SK-N-SH (cell line): Measurements from ENCODE around the gene RPS6KB2. TPM values are rescaled to one million over a fixed set of nuclear protein-coding genes. Genes with fewer than 3 reads are reported as not detected.
"Not testable (repeated sequence)": the region's sequence is repeated elsewhere in the genome, so short reads cannot be mapped to it uniquely, and the experiment has no call there.

Experiments used
- CTCF ChIA-PET: fragments of 300-600, 350-600 bp; formaldehyde crosslinking; extraction: SDS; loops from one replicate; lab custom pipeline; 2021; lab: Yijun Ruan, JAX
- POLR2A ChIA-PET: fragments of 350-600 bp; sonication (Branson Sonifier 250); formaldehyde crosslinking; extraction: SDS; loops from one replicate; lab custom pipeline; 2020; ENCODE audit warnings: antibody characterized with exemption, inconsistent platforms; lab: Yijun Ruan, JAX
- DNase-seq: peaks from one replicate; pipeline ENCODE4 v3.0.0; 2012
- H2AFZ ChIP-seq: fragments of 200-600 bp; sonication (generic); 2 replicates; pipeline ENCODE4 v1.8.1; 2016; ENCODE audit warnings: antibody characterized with exemption, mild to moderate bottlenecking, low read depth
- H3F3A ChIP-seq: fragments of 200-600 bp; sonication (generic); replicated peaks from 2 replicates; pipeline ENCODE3; 2016; ENCODE audit warnings: antibody characterized with exemption, mild to moderate bottlenecking; ENCODE audit not compliant: insufficient read depth
- H3K27ac ChIP-seq, 2 experiments: fragments of 200-500 bp in 1 of 2; fragments of 200-600 bp in 1 of 2; sonication (Bioruptor generic) in 1 of 2; sonication (generic), shearing (Covaris generic) in 1 of 2; 2 replicates each; pipeline versions ENCODE4 v1.5.1 to v1.6.1; 2014 to 2016; ENCODE audit warnings: low read depth in 2 of 2, inconsistent platforms in 1 of 2, low read length in 1 of 2, mild to moderate bottlenecking in 1 of 2, mixed read lengths in 1 of 2
- H3K27me3 ChIP-seq: fragments of 200-600 bp; sonication (generic), shearing (Covaris generic); 2 replicates; pipeline ENCODE4 v1.6.1; 2016; ENCODE audit warnings: mixed run types; ENCODE audit not compliant: insufficient read depth
- H3K36me3 ChIP-seq, 2 experiments: fragments of 200-500 bp in 1 of 2; fragments of 200-600 bp in 1 of 2; sonication (Bioruptor generic) in 1 of 2; sonication (generic) in 1 of 2; replicated peaks in 1 of 2; 2 replicates each; pipeline versions ENCODE3 to v1.5.1; 2014 to 2016; ENCODE audit warnings: low read length in 1 of 2, mild to moderate bottlenecking in 1 of 2; ENCODE audit not compliant: insufficient read depth in 2 of 2, control insufficient read depth in 1 of 2
- H3K4me1 ChIP-seq, 2 experiments: fragments of 200-500 bp in 1 of 2; fragments of 200-600 bp in 1 of 2; sonication (Bioruptor generic) in 1 of 2; sonication (generic), shearing (Covaris generic) in 1 of 2; 2 replicates each; pipeline versions ENCODE4 v1.5.1 to v1.6.1; 2014 to 2016; ENCODE audit warnings: low read depth in 1 of 2, low read length in 1 of 2, mixed run types in 1 of 2; ENCODE audit not compliant: insufficient read depth in 2 of 2, control insufficient read depth in 1 of 2
- H3K4me2 ChIP-seq: fragments of 200-600 bp; sonication (generic), shearing (Covaris generic); 2 replicates; pipeline ENCODE4 v1.6.1; 2017; ENCODE audit warnings: mixed run types
- H3K4me3 ChIP-seq, 2 experiments: fragments of 200-500 bp in 1 of 2; fragments of 200-600 bp in 1 of 2; sonication (Bioruptor generic) in 1 of 2; sonication (generic), shearing (Covaris generic) in 1 of 2; 2 replicates each; pipeline versions ENCODE4 v1.5.1 to v1.8.1; 2014 to 2016; ENCODE audit warnings: low read depth in 2 of 2, inconsistent platforms in 1 of 2, low read length in 1 of 2, mild to moderate bottlenecking in 1 of 2, mixed read lengths in 1 of 2, moderate library complexity in 1 of 2
- H3K79me2 ChIP-seq: fragments of 200-600 bp; sonication (generic); 2 replicates; pipeline ENCODE4 v1.8.1; 2017; ENCODE audit warnings: mild to moderate bottlenecking; ENCODE audit not compliant: insufficient read depth
- H3K9ac ChIP-seq: fragments of 200-600 bp; sonication (generic); 2 replicates; pipeline ENCODE4 v1.6.1; 2017; ENCODE audit warnings: mixed run types
- H3K9me2 ChIP-seq: fragments of 200-600 bp; sonication (generic); 2 replicates; pipeline ENCODE4 v1.6.1; 2017; ENCODE audit warnings: mixed run types
- H3K9me3 ChIP-seq: fragments of 200-600 bp; sonication (generic); 2 replicates; pipeline ENCODE4 v1.6.1; 2017; ENCODE audit warnings: mixed run types, mild to moderate bottlenecking, moderate library complexity
- H4K20me1 ChIP-seq: fragments of 200-600 bp; sonication (generic); 2 replicates; pipeline ENCODE4 v1.6.1; 2017; ENCODE audit warnings: mild to moderate bottlenecking, mixed run types; ENCODE audit not compliant: insufficient read depth
- CHD2 ChIP-seq: fragments of 150-350 bp; IDR thresholded peaks from 2 replicates; pipeline ENCODE4 v1.6.1; 2018; ENCODE audit warnings: low read length; ENCODE audit not compliant: partially characterized antibody
- EP300 ChIP-seq, 2 experiments: IDR thresholded peaks; 2 replicates each; pipeline versions ENCODE4 v1.4.0 to v1.6.1; 2012; ENCODE audit warnings: borderline replicate concordance in 1 of 2, low read depth in 1 of 2, low read length in 1 of 2
- FOSL2 ChIP-seq: IDR thresholded peaks from 2 replicates; pipeline ENCODE4 v1.4.0; 2012; ENCODE audit warnings: low read depth, mild to moderate bottlenecking, moderate library complexity, borderline replicate concordance
- GABPA ChIP-seq: IDR thresholded peaks from 2 replicates; pipeline ENCODE4 v1.4.0; 2012; ENCODE audit warnings: low read depth, mild to moderate bottlenecking
- IRF3 ChIP-seq: fragments of 150-350 bp; IDR thresholded peaks from 2 replicates; pipeline ENCODE4 v1.6.1; 2016; ENCODE audit warnings: mild to moderate bottlenecking, low read depth, low read length
- POLR2AphosphoS5 ChIP-seq: IDR thresholded peaks from 2 replicates; pipeline ENCODE4 v1.6.1; 2012; ENCODE audit warnings: low read depth, low read length
- RCOR1 ChIP-seq: fragments of 150-350 bp; IDR thresholded peaks from 2 replicates; pipeline ENCODE4 v1.6.1; 2017; ENCODE audit warnings: antibody characterized with exemption, low read length
- RXRA ChIP-seq: IDR thresholded peaks from 2 replicates; pipeline ENCODE4 v1.4.0; 2012; ENCODE audit warnings: low read depth, mild to moderate bottlenecking, borderline replicate concordance
- SMC3 ChIP-seq: IDR thresholded peaks from 2 replicates; pipeline ENCODE4 v1.6.1; 2012; ENCODE audit warnings: low read depth, low read length, improper control_type of control experiment
- WGBS: methylation state at CpG from one replicate; pipeline ENCODE4 v1.1.6; 2017; ENCODE audit warnings: low lambda C conversion rate; 5-methylcytosine and 5-hydroxymethylcytosine counted together
- polyA plus RNA-seq, 3 experiments: library from polyadenylated mRNA; depleted of rRNA; stranded (reverse); fragments of >200 nt; gene quantifications; 2 replicates each; pipeline ENCODE4 v1.2.3, GENCODE V29; 2012

Gene RPS6KB2
- polyA plus RNA-seq, 1 of the 3 experiments (the other 2 are of a cell fraction): 52.0 TPM

- H4K20me1 ChIP-seq, H3K9me2 ChIP-seq, H3F3A ChIP-seq, H2AFZ ChIP-seq, H3K36me3 ChIP-seq, H3K4me3 ChIP-seq, H3K4me1 ChIP-seq, DNase-seq, H3K27ac ChIP-seq, H3K9ac ChIP-seq, H3K27me3 ChIP-seq, H3K79me2 ChIP-seq, H3K9me3 ChIP-seq, H3K4me2 ChIP-seq: not testable (repeated sequence)
- POLR2A ChIA-PET: interaction anchor here (0.7 kb wide), 1 partner anchor 25 kb away, joined by 4 read pairs; no protein-coding TSS in a partner anchor
- CTCF ChIA-PET: interaction anchor here (1.2 to 1.5 kb wide), 3 partner anchors 87 to 131 kb away, joined by 3 read pairs; no protein-coding TSS in a partner anchor
- WGBS: 78% methylated on average over 10 of the region's 10 CpGs
These were observed 48.4 kb downstream of the RPS6KB2 start for GRCh38 chr11:67476692-67477091.

- H4K20me1 ChIP-seq, H3K4me1 ChIP-seq, H2AFZ ChIP-seq, H3K4me3 ChIP-seq, H3F3A ChIP-seq, H3K9me3 ChIP-seq, DNase-seq, H3K36me3 ChIP-seq, H3K27me3 ChIP-seq, H3K9ac ChIP-seq, H3K4me2 ChIP-seq, H3K27ac ChIP-seq, H3K9me2 ChIP-seq, H3K79me2 ChIP-seq: not testable (repeated sequence)
- ChIA-PET CTCF (interaction anchor here (1.2 to 1.4 kb wide), 2 partner anchors 88 to 95 kb away, joined by 3 read pairs; no protein-coding TSS in a partner anchor), POLR2A (interaction anchor here (0.7 kb wide), 1 partner anchor 24 kb away, joined by 4 read pairs; no protein-coding TSS in a partner anchor)
- WGBS: 67% methylated on average over 14 of the region's 16 CpGs
These were observed 49.2 kb downstream of the RPS6KB2 start for GRCh38 chr11:67477344-67478050.

GRCh38 chr11:67482275-67482826 lies 54.1 kb downstream of the RPS6KB2 start:
- H3K79me2 ChIP-seq: peaks cover 25% of the 10 kb centered on the region
- H4K20me1 ChIP-seq: no peaks in the 10 kb centered on the region
- H3K27me3 ChIP-seq: no peaks in the 10 kb centered on the region; the same call in 1 of the 2 replicates
- peaks cover 7% of the 10 kb centered on the region for H3F3A ChIP-seq
- H3K36me3 ChIP-seq: no peaks in the 10 kb centered on the region
- ChIA-PET POLR2A (interaction anchor here (1.4 kb wide), 1 partner anchor 13 kb away, joined by 6 read pairs; the partner anchor contains the start of gene TMEM134), CTCF (interaction anchor here (0.8 to 1.1 kb wide), 2 partner anchors 131 to 136 kb away, joined by 3 read pairs; no protein-coding TSS in a partner anchor)
- no peak for TF ChIP-seq FOSL2
- TF ChIP-seq CHD2: no peak
- no peak for TF ChIP-seq RXRA
- no peak for TF ChIP-seq RCOR1
- no peak for TF ChIP-seq GABPA
- no peak for TF ChIP-seq EP300 (IDR thresholded peaks at IDR 0.05; ENCODE audit: borderline replicate concordance in 1 of 2, low read depth in 1 of 2, low read length in 1 of 2)
- TF ChIP-seq POLR2AphosphoS5: no peak
- no peak for TF ChIP-seq SMC3
- no peak for TF ChIP-seq IRF3
- H3K27ac ChIP-seq: peak overlapping the region; percentile 65 to 87; a peak in 3 of 4 replicates
- H3K4me2 ChIP-seq: peak overlapping the region; percentile 79
- no peaks in the 10 kb centered on the region for H3K9me3 ChIP-seq
- H2AFZ ChIP-seq: peak overlapping the region; percentile 99
- 31% methylated on average over 19 of the region's 19 CpGs for WGBS
- no peak for DNase-seq
- H3K9ac ChIP-seq: peak overlapping the region; percentile 55
- H3K4me1 ChIP-seq: peaks cover 6 to 17% of the 10 kb centered on the region in 2 experiments; a peak in 3 of 4 replicates
- no peaks in the 10 kb centered on the region for H3K9me2 ChIP-seq
- H3K4me3 ChIP-seq: peak overlapping the region; percentile 54 to 62
